B cell (primary cell): Measurements from ENCODE around the gene PRX. TPM values are rescaled to one million over a fixed set of nuclear protein-coding genes. Genes with fewer than 3 reads are reported as not detected.

Source experiments
- ATAC-seq: fragments of 200-7000 bp; cut with Tn5 transposase; one replicate; pipeline ENCODE4 v1.10.0; 2021; ENCODE audit warnings: low read depth, mild to moderate bottlenecking, moderate number of reproducible peaks, moderate library complexity
- CTCF ChIA-PET: fragments of 350-600 bp; sonication (Branson Sonifier 250); formaldehyde crosslinking; loops from one replicate; lab custom pipeline; 2021; ENCODE audit warnings: antibody characterized with exemption, inconsistent platforms; lab: Charles Lee
- POLR2A ChIA-PET: fragments of 350-600 bp; sonication (Branson Sonifier 250); formaldehyde crosslinking; loops from one replicate; lab custom pipeline; 2021; ENCODE audit warnings: antibody characterized with exemption; lab: Charles Lee
- DNase-seq: peaks from one replicate; pipeline ENCODE4 v3.0.0; 2013
- H2AFZ ChIP-seq: 2 replicates; pipeline ENCODE4 v1.6.1; 2012; ENCODE audit warnings: mild to moderate bottlenecking, low read depth, low read length; ENCODE audit not compliant: insufficient read depth, poor library complexity, severe bottlenecking
- H3K27ac ChIP-seq, 2 donors: 1 replicate in 1 of 2; 2 replicates in 1 of 2; pipeline ENCODE4 v1.5.1; 2012 to 2013; ENCODE audit warnings: low read length in 2 of 2, mild to moderate bottlenecking in 2 of 2, moderate library complexity in 1 of 2
- H3K27me3 ChIP-seq, 4 experiments: fragments of 200-600 bp in 1 of 4; sonication (generic) in 1 of 4; replicated peaks in 1 of 4; 1 replicate in 2 of 4; 2 replicates in 2 of 4; pipeline versions ENCODE4 v1.6.1 to v1.7.0; 2013 to 2016; ENCODE audit warnings: low read length in 3 of 4, mild to moderate bottlenecking in 2 of 4, mixed read lengths in 1 of 4, moderate library complexity in 1 of 4; ENCODE audit not compliant: insufficient read depth in 4 of 4, control insufficient read depth in 3 of 4; ENCODE audit errors: control extremely low read depth in 1 of 4
- H3K36me3 ChIP-seq, 2 experiments: replicated peaks in 1 of 2; 1 replicate in 1 of 2; 2 replicates in 1 of 2; pipeline versions ENCODE4 v1.6.1 to v1.7.1; 2013; ENCODE audit warnings: low read length in 1 of 2; ENCODE audit not compliant: insufficient read depth in 2 of 2, control insufficient read depth in 1 of 2; ENCODE audit errors: control extremely low read depth in 1 of 2, extremely low read depth in 1 of 2
- H3K4me1 ChIP-seq, 2 donors: fragments of 200-600 bp in 1 of 2; sonication (generic) in 1 of 2; 1 replicate in 1 of 2; 2 replicates in 1 of 2; pipeline versions ENCODE4 v1.5.1 to v1.6.1; 2013 to 2017; ENCODE audit warnings: low read length in 2 of 2; ENCODE audit not compliant: control insufficient read depth in 2 of 2, insufficient read depth in 2 of 2
- H3K4me2 ChIP-seq: replicated peaks from 2 replicates; pipeline ENCODE3; 2012; ENCODE audit warnings: mild to moderate bottlenecking, low read depth, low read length; ENCODE audit not compliant: poor library complexity, severe bottlenecking
- H3K4me3 ChIP-seq, 5 experiments: fragments of 200-600 bp in 1 of 5; sonication (generic) in 1 of 5; 1 replicate in 3 of 5; 2 replicates in 2 of 5; pipeline versions ENCODE4 v1.5.1 to v1.7.0; 2011 to 2016; ENCODE audit warnings: low read length in 4 of 5, mild to moderate bottlenecking in 4 of 5, low read depth in 2 of 5, control low read depth in 1 of 5, moderate library complexity in 1 of 5; ENCODE audit not compliant: insufficient read depth in 1 of 5; ENCODE audit errors: control extremely low read depth in 1 of 5, extremely low read depth in 1 of 5
- H3K79me2 ChIP-seq: fragments of 200-600 bp; sonication (generic); one replicate; pipeline ENCODE4 v1.6.0; 2016; ENCODE audit warnings: low read length; ENCODE audit not compliant: control insufficient read depth, insufficient read depth
- H3K9ac ChIP-seq: fragments of 200-600 bp; sonication (generic); 2 replicates; pipeline ENCODE4 v1.6.1; 2017; ENCODE audit warnings: mild to moderate bottlenecking, low read length, moderate library complexity
- H3K9me3 ChIP-seq, 3 donors: one replicate each; pipeline versions ENCODE4 v1.6.1 to v1.7.1; 2013; ENCODE audit warnings: low read length in 2 of 3; ENCODE audit not compliant: control insufficient read depth in 2 of 3, insufficient read depth in 1 of 3; ENCODE audit errors: control extremely low read depth in 1 of 3
- H4K20me1 ChIP-seq: 2 replicates; pipeline ENCODE4 v1.6.0; 2012; ENCODE audit warnings: mild to moderate bottlenecking, low read length; ENCODE audit not compliant: insufficient read depth, control insufficient read depth, poor library complexity, severe bottlenecking
- H3K27ac Mint-ChIP-seq: one replicate; pipeline ENCODE4 v1.8.0; 2021; ENCODE audit warnings: mixed read lengths
- H3K27me3 Mint-ChIP-seq: one replicate; pipeline ENCODE4 v1.8.0; 2021; ENCODE audit warnings: mixed read lengths
- H3K4me1 Mint-ChIP-seq: one replicate; pipeline ENCODE4 v1.8.0; 2021; ENCODE audit warnings: mixed read lengths
- H3K4me3 Mint-ChIP-seq: one replicate; pipeline ENCODE4 v1.8.0; 2021; ENCODE audit warnings: mixed read lengths
- H3K9me3 Mint-ChIP-seq: one replicate; pipeline ENCODE4 v1.8.0; 2022; ENCODE audit warnings: mixed read lengths; ENCODE audit not compliant: insufficient read depth
- CTCF ChIP-seq: fragments of 200-600 bp; IDR thresholded peaks from one replicate; pipeline ENCODE4 v1.8.0; 2022; ENCODE audit warnings: antibody characterized with exemption, mild to moderate bottlenecking
- EZH2 ChIP-seq: IDR thresholded peaks from 2 replicates; pipeline ENCODE4 v1.6.1; 2012; ENCODE audit warnings: borderline replicate concordance, low read depth, mild to moderate bottlenecking, moderate library complexity, low read length; ENCODE audit not compliant: insufficient read depth, poor library complexity, severe bottlenecking
- WGBS: methylation state at CpG from one replicate; pipeline ENCODE4 v1.1.5; 2013; ENCODE audit warnings: missing lambda C conversion rate; ENCODE audit not compliant: insufficient coverage; 5-methylcytosine and 5-hydroxymethylcytosine counted together
- intact Hi-C: fragments of 100-400 bp; cut with micrococcal nuclease; formaldehyde crosslinking; loops from one replicate; pipeline ENCODE4 v1.10.0; 2022
- polyA plus RNA-seq: library from polyadenylated mRNA; depleted of rRNA; stranded (reverse); fragments of >200 nt; gene quantifications from 2 replicates; pipeline ENCODE4 v1.2.3, GENCODE V29; 2012
- total RNA-seq, 2 donors: library from RNA; stranded (reverse); fragments of 120-200 nt in 1 of 2; gene quantifications; 1 replicate in 1 of 2; 2 replicates in 1 of 2; pipeline versions ENCODE4 v1.2.3 to v1.2.4, GENCODE V29; 2013 to 2022

PRX gene
- total and polyA plus RNA-seq, 2 donors (not counting 1 experiment from before 2014, with no cell fraction given): 1.1 to 2.5 TPM

- CTCF ChIA-PET: no interaction called here
- Histone ChIP-seq H3K4me1 (no peaks in the 10 kb centered on the region), H3K79me2 (no peaks in the 10 kb centered on the region), H2AFZ (no peak overlapping the region), H4K20me1 (no peaks in the 10 kb centered on the region), H3K36me3 (no peaks in the 10 kb centered on the region), H3K27ac (no peak overlapping the region), H3K4me3 (no peak overlapping the region), H3K9ac (no peak overlapping the region), H3K27me3 (peaks cover 0 to 3% (median 0%) of the 10 kb centered on the region in 4 experiments), H3K4me2 (no peak overlapping the region), H3K9me3 (no peaks in the 10 kb centered on the region)
- intact Hi-C loops: no loop called here
- POLR2A ChIA-PET: no interaction called here
- WGBS: 96% methylated on average over 10 of the region's 10 CpGs
- H3K4me3 Mint-ChIP-seq: no peak overlapping the region
- no peak overlapping the region for H3K27ac Mint-ChIP-seq
- no peaks in the 10 kb centered on the region for H3K4me1 Mint-ChIP-seq
- ATAC-seq (no peak), DNase-seq (no peak)
- no peaks in the 10 kb centered on the region for H3K27me3 Mint-ChIP-seq
- TF ChIP-seq CTCF: no peak
- no peak for TF ChIP-seq EZH2
- no peaks in the 10 kb centered on the region for H3K9me3 Mint-ChIP-seq
These were observed 26.0 kb downstream of the PRX start for GRCh38 chr19:40387155-40387554.

DNA sequence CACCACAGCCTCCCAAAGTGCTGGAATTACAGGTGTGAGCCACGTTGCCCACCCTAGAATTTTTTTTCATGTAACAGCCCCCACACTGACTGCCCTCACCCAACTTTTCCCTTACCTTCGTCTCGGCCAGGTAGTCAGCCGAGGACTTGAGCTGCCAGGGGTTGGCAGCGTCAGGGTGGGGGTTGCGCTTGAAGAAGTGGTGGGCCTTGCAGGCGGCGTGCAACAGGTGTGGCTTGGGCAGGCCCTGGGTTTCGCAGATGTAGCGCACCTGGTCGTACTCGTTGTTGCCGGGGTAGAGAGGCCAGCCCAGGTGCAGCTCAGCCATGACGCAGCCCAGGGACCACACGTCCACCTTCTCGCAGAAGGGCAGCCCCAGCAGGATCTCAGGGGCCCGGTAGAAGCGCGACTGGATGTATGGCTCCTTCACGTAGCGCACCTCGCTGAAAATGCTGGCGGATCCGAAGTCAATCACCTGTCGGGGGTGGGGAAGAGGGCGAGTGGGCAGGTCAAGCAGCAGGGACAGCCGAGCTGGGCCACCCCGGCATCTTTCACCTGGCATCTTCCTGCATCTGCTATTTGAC, 29.4 kb downstream of the PRX start:
- Mint-ChIP-seq H3K27me3 (no peaks in the 10 kb centered on the region), H3K4me1 (no peaks in the 10 kb centered on the region), H3K27ac (no peak overlapping the region), H3K9me3 (no peaks in the 10 kb centered on the region), H3K4me3 (no peak overlapping the region)
- Histone ChIP-seq H3K27ac (no peak overlapping the region), H3K4me2 (no peak overlapping the region), H3K9ac (no peak overlapping the region), H3K4me1 (no peaks in the 10 kb centered on the region), H3K4me3 (no peak overlapping the region), H3K27me3 (peaks cover 0 to 3% (median 0%) of the 10 kb centered on the region in 4 experiments), H2AFZ (no peak overlapping the region), H4K20me1 (no peaks in the 10 kb centered on the region), H3K36me3 (no peaks in the 10 kb centered on the region), H3K79me2 (no peaks in the 10 kb centered on the region), H3K9me3 (no peaks in the 10 kb centered on the region)
- ATAC-seq: no peak
- TF ChIP-seq EZH2 (no peak), CTCF (no peak)
- intact Hi-C loops: no loop called here
- 92% methylated on average over 27 of the region's 28 CpGs for WGBS
- POLR2A ChIA-PET: no interaction called here
- DNase-seq: no peak
- CTCF ChIA-PET: no interaction called here
